ENCODE results near the gene LCE3C. TPM values are rescaled to one million over a fixed set of nuclear protein-coding genes. Genes with fewer than 3 reads are reported as not detected.

LCE3C gene
- total RNA-seq, 1 donor from 2014 or later, result not detected

Other genes with a start within 250 kb of the LCE3C start
- gene FLG2, start 240.2 kb upstream of the LCE3C start, total RNA-seq, result not detected in 2 replicates
- gene CRNN, start 186.0 kb upstream of the LCE3C start, total RNA-seq, result not detected in 2 replicates
- not detected in 2 replicates for gene LCE5A, start 89.4 kb upstream of the LCE3C start, total RNA-seq
- gene CRCT1, start 85.8 kb upstream of the LCE3C start, total RNA-seq, result not detected in 2 replicates
- gene LCE3E, start 33.5 kb upstream of the LCE3C start, total RNA-seq, result not detected in 2 replicates
- gene LCE3D, start 19.7 kb upstream of the LCE3C start, total RNA-seq, result not detected in 2 replicates
- gene LCE3B, start 13.6 kb downstream of the LCE3C start, total RNA-seq, result not detected in 2 replicates
- gene LCE3A, start 22.9 kb downstream of the LCE3C start, total RNA-seq, result not detected in 2 replicates
- not detected in 2 replicates for gene LCE2D, start 63.1 kb downstream of the LCE3C start, total RNA-seq
- gene LCE2C, start 75.0 kb downstream of the LCE3C start, total RNA-seq, result not detected in 2 replicates
- not detected in 2 replicates for gene LCE2B, start 85.9 kb downstream of the LCE3C start, total RNA-seq
- not detected in 2 replicates for gene LCE2A, start 98.1 kb downstream of the LCE3C start, total RNA-seq
- not detected in 2 replicates for gene LCE4A, start 107.9 kb downstream of the LCE3C start, total RNA-seq
- gene KPRP, start 157.8 kb downstream of the LCE3C start, total RNA-seq, result not detected in 2 replicates
- gene LCE1F, start 174.9 kb downstream of the LCE3C start, total RNA-seq, result not detected in 2 replicates
- not detected in 2 replicates for gene LCE1E, start 186.0 kb downstream of the LCE3C start, total RNA-seq
- not detected in 2 replicates for gene LCE1D, start 196.5 kb downstream of the LCE3C start, total RNA-seq
- gene LCE1C, start 206.4 kb downstream of the LCE3C start, total RNA-seq, result not detected in 2 replicates
- not detected in 2 replicates for gene LCE1B, start 211.7 kb downstream of the LCE3C start, total RNA-seq
- not detected in 2 replicates for gene LCE1A, start 227.2 kb downstream of the LCE3C start, total RNA-seq
- gene LCE6A, start 242.6 kb downstream of the LCE3C start, total RNA-seq, result not detected in 2 replicates